ENCODE data around the gene BARX2. TPM values are rescaled to one million over a fixed set of nuclear protein-coding genes. Genes with fewer than 3 reads are reported as not detected.

The BARX2 gene
- total and polyA plus RNA-seq, 12 donors: 0.07 TPM; not detected in 11

DNA sequence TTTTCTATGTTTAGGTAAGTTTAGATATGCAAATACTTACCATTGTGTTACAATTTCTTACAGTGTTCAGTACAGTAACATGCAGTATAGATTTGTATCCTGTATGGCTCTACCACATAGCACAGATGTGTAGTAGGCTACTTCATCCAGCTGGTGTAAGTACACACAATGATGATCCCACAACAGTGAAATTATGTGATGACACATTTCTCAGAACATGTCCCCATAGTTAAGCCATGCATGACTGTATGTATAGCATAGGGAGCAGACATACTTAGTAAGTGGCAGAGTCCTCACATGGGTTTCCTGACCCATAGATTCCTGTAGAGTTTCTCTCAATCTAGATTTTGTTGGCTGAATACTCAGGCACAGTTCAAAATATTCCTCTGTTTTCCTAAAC, 26.8 kb upstream of the BARX2 start:
- Histone ChIP-seq H3K36me3 (replicated peaks in 1 of 2) (no peaks in the 10 kb centered on the region), H3K9me3 (replicated peaks in 1 of 3) (no peaks in the 10 kb centered on the region), H3K27ac (no peak overlapping the region), H3K4me1 (replicated peaks in 1 of 2) (no peaks in the 10 kb centered on the region), H3K4me3 (no peak overlapping the region), H3K27me3 (no peaks in the 10 kb centered on the region)
- intact Hi-C loops (cut with DNase I): no loop called here
- no peak for DNase-seq
- no peak for TF ChIP-seq POLR2A (IDR thresholded peaks at IDR 0.05)
- TF ChIP-seq, protein P1, sequence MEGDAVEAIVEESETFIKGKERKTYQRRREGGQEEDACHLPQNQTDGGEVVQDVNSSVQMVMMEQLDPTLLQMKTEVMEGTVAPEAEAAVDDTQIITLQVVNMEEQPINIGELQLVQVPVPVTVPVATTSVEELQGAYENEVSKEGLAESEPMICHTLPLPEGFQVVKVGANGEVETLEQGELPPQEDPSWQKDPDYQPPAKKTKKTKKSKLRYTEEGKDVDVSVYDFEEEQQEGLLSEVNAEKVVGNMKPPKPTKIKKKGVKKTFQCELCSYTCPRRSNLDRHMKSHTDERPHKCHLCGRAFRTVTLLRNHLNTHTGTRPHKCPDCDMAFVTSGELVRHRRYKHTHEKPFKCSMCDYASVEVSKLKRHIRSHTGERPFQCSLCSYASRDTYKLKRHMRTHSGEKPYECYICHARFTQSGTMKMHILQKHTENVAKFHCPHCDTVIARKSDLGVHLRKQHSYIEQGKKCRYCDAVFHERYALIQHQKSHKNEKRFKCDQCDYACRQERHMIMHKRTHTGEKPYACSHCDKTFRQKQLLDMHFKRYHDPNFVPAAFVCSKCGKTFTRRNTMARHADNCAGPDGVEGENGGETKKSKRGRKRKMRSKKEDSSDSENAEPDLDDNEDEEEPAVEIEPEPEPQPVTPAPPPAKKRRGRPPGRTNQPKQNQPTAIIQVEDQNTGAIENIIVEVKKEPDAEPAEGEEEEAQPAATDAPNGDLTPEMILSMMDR (IDR thresholded peaks at IDR 0.05): no peak

DNA sequence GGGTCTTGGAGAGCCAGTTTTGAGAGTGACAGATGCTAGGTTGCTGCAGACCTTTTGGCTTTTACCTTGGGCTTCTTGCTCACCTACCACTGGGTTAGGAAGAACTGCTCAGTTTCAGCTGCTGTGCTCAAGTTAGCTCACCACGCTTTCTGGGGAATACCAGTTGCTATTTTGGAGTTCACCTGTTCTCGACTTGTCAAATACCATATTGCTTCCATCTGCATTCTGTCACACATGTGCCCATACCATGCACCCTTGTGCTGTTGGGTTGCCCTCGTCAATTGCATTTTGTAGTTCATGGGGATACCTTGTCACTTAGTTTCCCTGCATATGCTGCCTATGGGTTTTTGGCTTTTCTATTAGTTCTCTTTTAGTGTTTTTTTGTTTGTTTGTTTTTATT, 23.0 kb upstream of the BARX2 start:
- TF ChIP-seq POLR2A (IDR thresholded peaks at IDR 0.05): no peak
- TF ChIP-seq, protein P1 (IDR thresholded peaks at IDR 0.05): no peak
- Histone ChIP-seq H3K4me1 (replicated peaks in 1 of 2) (no peaks in the 10 kb centered on the region), H3K4me3 (no peak overlapping the region), H3K27ac (no peak overlapping the region), H3K9me3 (replicated peaks in 1 of 3) (no peaks in the 10 kb centered on the region), H3K27me3 (no peaks in the 10 kb centered on the region), H3K36me3 (replicated peaks in 1 of 2) (no peaks in the 10 kb centered on the region)
- 78 to 96% (median 81%) methylated on average over 3 of the region's 3 CpGs for WGBS, 4 donors
- intact Hi-C loops (cut with DNase I): no loop called here
- DNase-seq: no peak

DNA sequence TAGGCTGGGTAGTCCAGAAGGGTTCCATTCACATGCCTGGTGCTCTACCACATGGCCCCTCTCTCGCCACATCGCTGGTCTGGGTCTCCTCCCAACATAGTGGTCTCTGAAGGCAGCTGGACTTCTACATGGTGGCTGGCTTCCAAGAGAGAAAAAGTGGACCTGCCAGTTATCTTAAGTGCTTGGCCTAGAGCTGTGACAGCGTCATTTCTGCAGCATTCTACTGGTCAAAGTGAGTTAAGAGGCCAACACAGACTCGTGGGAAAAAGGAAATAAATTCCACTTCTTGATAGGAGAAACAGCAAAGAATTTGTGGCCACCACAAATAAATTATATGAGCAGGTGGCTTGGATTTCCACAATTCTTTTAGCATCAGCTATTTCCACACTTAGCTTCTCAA, 21.0 kb upstream of the BARX2 start:
- no peaks in the 10 kb centered on the region for H3K27me3 ChIP-seq
- no peak overlapping the region for H3K27ac ChIP-seq
- TF ChIP-seq, protein P1 (IDR thresholded peaks at IDR 0.05): no peak
- no peak for TF ChIP-seq POLR2A (IDR thresholded peaks at IDR 0.05)
- no peaks in the 10 kb centered on the region for H3K4me1 ChIP-seq (replicated peaks in 1 of 2)
- no peak overlapping the region for H3K4me3 ChIP-seq
- intact Hi-C loops (cut with DNase I): no loop called here
- no peaks in the 10 kb centered on the region for H3K36me3 ChIP-seq (replicated peaks in 1 of 2)
- WGBS, 4 donors: 61 to 79% (median 65%) methylated on average over 4 of the region's 4 CpGs
- no peaks in the 10 kb centered on the region for H3K9me3 ChIP-seq (replicated peaks in 1 of 3)
- no peak for DNase-seq

DNA sequence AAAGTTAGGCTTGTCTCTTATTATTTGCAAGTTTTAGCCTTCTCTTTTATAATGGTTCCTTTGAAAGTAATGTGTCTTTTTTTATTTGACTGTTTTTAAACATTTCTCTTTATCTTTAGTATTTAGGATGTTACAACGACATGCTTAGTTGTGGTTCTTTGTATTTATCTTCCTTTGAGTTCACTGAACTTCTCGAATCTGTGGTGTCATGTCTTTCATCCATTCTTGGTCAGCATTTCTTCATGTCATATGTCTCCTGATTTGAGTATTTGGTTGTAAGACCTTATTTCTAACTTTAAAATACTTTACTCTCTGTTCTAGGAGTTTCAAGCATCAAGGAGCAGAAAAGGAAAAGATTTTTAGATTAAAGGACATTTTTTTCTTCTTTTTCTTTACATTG, 15.9 kb upstream of the BARX2 start:
- Histone ChIP-seq H3K4me1 (replicated peaks in 1 of 2) (no peaks in the 10 kb centered on the region), H3K36me3 (replicated peaks in 1 of 2) (no peaks in the 10 kb centered on the region), H3K27me3 (peaks cover 12% of the 10 kb centered on the region), H3K27ac (no peak overlapping the region), H3K9me3 (replicated peaks in 1 of 3) (no peaks in the 10 kb centered on the region), H3K4me3 (no peak overlapping the region)
- WGBS, 4 donors: 55 to 68% (median 60%) methylated on average over 2 of the region's 2 CpGs
- TF ChIP-seq, protein P1 (IDR thresholded peaks at IDR 0.05): no peak
- no peak for TF ChIP-seq POLR2A (IDR thresholded peaks at IDR 0.05)
- intact Hi-C loops (cut with DNase I): loop anchor here in 1 of 2 donors (5.0 kb wide), 1 partner anchor 388 kb away; no protein-coding TSS in a partner anchor
- no peak for DNase-seq

Data from adrenal gland (tissue), 12 donors.